Mesodermal cell (in vitro differentiated cells): ENCODE results near the gene PRR5L.

Experiments used
- H3K27ac ChIP-seq: 2 replicates; pipeline ENCODE4 v1.7.0; 2013; ENCODE audit warnings: mild to moderate bottlenecking, low read depth, low read length, moderate library complexity; ENCODE audit not compliant: severe bottlenecking
- H3K36me3 ChIP-seq: 2 replicates; pipeline ENCODE4 v1.7.1; 2013; ENCODE audit warnings: mild to moderate bottlenecking, low read length, moderate library complexity; ENCODE audit not compliant: control insufficient read depth, insufficient read depth
- H3K4me1 ChIP-seq: one replicate; pipeline ENCODE4 v1.7.1; 2013; ENCODE audit warnings: mild to moderate bottlenecking, low read length; ENCODE audit not compliant: insufficient read depth, control insufficient read depth, poor library complexity, severe bottlenecking
- H3K4me3 ChIP-seq: 2 replicates; pipeline ENCODE4 v1.7.0; 2013; ENCODE audit warnings: low read length, control low read depth, mild to moderate bottlenecking; ENCODE audit not compliant: insufficient read depth, poor library complexity, severe bottlenecking; ENCODE audit errors: extremely low read depth
- H3K9me3 ChIP-seq: 2 replicates; pipeline ENCODE4 v1.7.1; 2013; ENCODE audit warnings: mild to moderate bottlenecking, low read length, moderate library complexity; ENCODE audit not compliant: control insufficient read depth
- WGBS, 2 experiments: methylation state at CpG; one replicate each; pipeline ENCODE4 v1.1.5; 2013; ENCODE audit warnings: missing lambda C conversion rate in 2 of 2; ENCODE audit not compliant: insufficient coverage in 2 of 2; 5-methylcytosine and 5-hydroxymethylcytosine counted together

PRR5L gene

DNA sequence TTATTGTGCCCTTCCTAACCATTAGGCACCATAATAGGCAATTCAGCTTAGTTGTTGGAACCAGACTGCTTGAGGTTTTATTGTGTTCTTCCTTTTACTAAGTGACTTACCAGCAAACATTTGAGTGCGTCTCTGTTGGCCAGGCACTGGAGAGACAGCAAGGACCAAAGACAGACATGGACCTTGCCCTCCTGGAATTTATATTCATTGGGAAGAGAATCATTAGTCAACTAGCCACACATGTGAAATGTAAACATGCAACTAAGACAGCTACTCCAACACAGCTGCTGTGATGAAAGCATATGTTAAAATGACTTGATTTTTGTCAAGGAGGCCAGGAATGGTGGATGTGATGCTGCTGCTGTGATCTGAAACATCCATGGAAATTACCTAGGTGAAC is 107.6 kb downstream of the PRR5L start:
- Histone ChIP-seq H3K4me3 (no peak overlapping the region), H3K27ac (no peak overlapping the region), H3K4me1 (peaks cover 9% of the 10 kb centered on the region), H3K9me3 (no peaks in the 10 kb centered on the region), H3K36me3 (peaks cover 81% of the 10 kb centered on the region)
- WGBS, 2 experiments = 80% methylated on average over 1 of the region's 1 CpG; no CpG with 5 or more reads in 1 of the 2 experiments

DNA sequence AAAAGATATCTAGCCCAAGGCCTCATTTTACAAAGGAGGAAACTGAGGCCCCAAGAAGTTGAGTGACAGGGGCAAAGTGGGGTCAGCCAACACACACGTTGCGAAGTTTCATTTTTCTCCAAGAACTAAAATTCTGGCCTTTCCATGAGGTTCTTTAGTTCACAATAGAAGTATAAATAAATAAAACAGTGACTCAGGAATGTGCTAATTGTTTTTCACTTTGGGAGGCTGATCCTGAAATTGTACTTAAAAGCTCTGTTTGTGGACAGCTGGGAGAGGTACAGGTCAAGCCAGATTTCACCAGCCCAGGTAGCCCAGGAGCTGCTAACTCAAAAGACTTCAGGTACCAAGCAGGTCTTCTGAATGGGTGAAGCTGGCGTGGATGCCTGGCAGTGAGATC is 108.7 kb downstream of the PRR5L start:
- Histone ChIP-seq H3K36me3 (peaks cover 78% of the 10 kb centered on the region), H3K9me3 (no peaks in the 10 kb centered on the region), H3K4me1 (peaks cover 21% of the 10 kb centered on the region), H3K4me3 (no peak overlapping the region), H3K27ac (no peak overlapping the region)
- 100% methylated on average over 1 of the region's 3 CpGs; no CpG with 5 or more reads in 1 of the 2 experiments for WGBS, 2 experiments

DNA sequence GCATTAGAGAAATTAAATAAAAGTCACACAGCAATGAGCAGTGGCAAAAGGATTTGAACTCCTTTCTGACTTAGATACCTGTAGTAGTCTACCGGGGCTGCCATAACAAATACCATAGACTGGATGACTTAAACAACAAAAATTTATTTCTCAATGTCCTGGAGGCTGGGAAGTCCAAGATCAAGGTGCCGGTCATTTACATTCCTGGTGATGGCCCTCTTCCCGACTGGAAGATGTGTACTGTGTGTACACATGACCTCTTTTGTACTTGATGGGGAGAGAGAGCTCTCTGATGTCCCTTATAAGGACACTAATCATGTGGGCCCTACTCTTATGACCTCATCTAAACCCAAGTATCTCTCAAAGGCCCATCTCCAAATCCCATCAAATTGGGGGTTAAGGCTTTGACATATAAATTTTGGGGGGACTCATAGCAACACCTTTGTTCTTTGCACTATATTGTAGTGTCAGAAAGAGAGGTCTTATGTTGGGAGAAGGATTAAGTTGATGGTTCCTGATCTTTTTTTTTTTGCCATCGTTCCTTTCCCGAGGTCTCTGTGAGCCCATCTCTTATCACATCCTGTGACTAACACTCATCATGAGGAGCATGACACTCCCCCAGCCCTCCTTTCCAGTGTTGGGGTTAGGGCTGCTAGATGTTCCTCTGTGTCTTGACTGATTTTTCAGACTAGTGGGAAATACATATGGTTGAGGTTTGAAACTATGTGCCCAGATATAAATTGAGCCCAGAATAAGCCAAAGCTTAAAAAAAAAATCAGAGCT is 109.7 kb downstream of the PRR5L start:
- no peak overlapping the region for H3K27ac ChIP-seq
- WGBS, 2 experiments = 93% methylated on average over 2 of the region's 5 CpGs; no CpG with 5 or more reads in 1 of the 2 experiments

DNA sequence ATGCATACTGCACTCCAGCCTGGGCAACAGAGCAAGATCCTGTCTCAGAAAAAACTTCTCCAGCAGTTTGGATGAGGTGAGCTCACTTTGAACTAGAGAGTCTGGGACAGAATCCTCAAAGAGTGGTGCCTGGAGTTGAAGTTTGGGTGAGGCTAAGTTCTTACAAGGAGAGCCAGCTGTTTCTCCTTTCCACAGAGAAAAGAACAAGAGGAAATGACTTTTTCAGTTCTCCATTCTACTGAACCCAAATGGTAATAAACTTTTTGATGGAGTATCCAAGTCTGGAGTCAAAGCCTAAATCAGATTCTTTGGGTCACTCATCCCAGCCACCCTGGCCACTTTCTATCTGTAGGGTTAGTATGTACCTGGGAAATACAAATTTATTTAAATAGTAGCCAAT is 111.3 kb downstream of the PRR5L start:
- Histone ChIP-seq H3K36me3 (peaks cover 85% of the 10 kb centered on the region), H3K4me1 (peaks cover 31% of the 10 kb centered on the region), H3K4me3 (no peak overlapping the region), H3K9me3 (no peaks in the 10 kb centered on the region), H3K27ac (no peak overlapping the region)

More for the DNA sequence above, 109.7 kb downstream of the PRR5L start:
- H3K4me3 ChIP-seq = no peak overlapping the region
- H3K9me3 ChIP-seq = no peaks in the 10 kb centered on the region
- peaks cover 80% of the 10 kb centered on the region for H3K36me3 ChIP-seq
- H3K4me1 ChIP-seq = peaks cover 23% of the 10 kb centered on the region

DNA sequence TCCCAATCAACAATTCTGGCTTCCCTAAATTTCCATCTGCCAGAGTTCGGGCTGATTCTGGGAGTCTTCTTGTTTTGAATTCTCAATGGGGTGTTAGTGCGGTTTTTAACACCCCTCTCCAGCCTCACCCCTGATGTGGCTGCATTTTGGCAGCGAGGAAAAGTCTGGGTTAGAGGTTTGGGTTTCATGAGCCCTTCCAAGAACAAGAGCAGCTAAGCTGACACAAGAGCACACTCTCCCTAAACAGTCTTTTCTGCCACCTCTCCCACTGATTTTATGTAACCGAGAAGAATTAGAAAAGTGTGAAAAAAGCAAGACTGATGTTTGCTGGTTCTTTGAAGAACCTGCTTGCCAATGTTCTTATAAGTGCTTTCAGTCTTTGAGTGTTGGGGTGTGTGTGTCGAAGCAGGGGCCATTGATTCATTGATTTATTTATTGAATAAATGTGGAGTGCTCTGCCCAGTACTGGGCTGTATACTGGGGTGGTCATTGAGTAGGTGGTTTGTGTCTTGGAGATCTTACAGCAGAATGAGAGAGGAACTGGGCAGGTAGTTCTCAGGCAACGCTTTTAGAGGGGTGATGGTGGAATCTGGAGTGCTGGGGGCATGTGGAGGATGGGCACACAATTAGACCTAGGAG is 112.5 kb downstream of the PRR5L start:
- H3K4me1 ChIP-seq = peaks cover 29% of the 10 kb centered on the region
- H3K4me3 ChIP-seq = no peak overlapping the region
- H3K9me3 ChIP-seq = no peaks in the 10 kb centered on the region
- H3K36me3 ChIP-seq = peaks cover 87% of the 10 kb centered on the region
- peak overlapping the region; percentile 69 for H3K27ac ChIP-seq
- WGBS, 2 experiments = 83 to 100% methylated on average over 2 to 4 of the region's 6 CpGs

DNA sequence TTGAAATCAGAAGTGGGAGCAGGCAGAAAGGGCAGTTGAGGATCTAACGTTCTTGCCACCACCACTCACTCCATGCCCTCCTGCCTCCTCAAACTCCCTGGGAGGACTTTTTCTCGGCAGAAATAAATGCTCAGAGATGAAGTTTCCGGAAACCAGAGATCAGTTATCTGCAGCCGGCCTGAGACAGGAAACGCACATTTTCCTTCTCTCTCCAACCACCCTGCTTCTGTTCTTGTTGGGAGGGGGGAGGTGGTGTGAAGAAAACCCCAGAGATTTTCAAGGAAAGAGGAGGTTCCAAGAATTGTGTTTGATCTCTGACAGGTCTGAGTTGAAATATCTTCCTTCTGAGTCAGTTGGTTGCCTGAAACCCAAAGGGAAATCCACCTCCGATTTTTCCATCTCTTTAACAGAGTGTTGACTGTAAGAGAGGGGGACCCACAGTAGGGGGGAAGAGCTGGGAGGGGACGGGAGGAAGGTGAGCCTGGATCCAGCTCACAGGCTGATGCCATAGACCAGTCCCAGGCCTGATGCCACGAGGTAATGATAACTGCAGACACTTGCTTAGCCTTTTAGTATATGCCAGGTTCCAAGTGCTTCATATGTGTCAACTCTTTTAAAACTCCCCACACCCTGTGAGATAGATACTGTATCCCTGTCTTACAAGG is 113.2 kb downstream of the PRR5L start:
- no peaks in the 10 kb centered on the region for H3K9me3 ChIP-seq
- peak overlapping the region; percentile 69 for H3K27ac ChIP-seq
- H3K36me3 ChIP-seq = peaks cover 80% of the 10 kb centered on the region
- peaks cover 29% of the 10 kb centered on the region for H3K4me1 ChIP-seq
- WGBS, 2 experiments = 83 to 87% methylated on average over 1 to 3 of the region's 8 CpGs
- H3K4me3 ChIP-seq = no peak overlapping the region

DNA sequence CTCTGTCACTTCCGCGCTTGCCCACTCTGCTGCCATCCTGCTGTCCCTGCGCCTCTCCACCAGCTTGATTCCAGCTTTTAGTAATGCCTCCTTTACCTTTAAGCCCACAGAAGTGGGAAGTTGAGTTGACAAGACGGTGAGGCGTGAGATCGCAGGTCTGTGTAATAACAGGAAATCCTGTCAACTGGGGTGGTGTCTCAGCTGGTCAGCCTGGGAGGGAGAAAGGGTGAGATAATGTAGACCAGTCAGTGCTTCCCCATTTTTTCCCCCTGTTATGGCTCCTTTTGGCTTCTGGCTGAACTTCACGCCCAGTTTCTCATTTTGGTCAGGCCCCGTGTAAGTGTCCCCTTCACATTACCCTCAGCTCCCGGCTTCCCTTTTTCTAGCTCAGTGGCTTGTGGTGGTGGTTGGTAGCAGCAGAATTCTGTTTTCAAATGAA is 115.1 kb downstream of the PRR5L start:
- Histone ChIP-seq H3K4me3 (no peak overlapping the region), H3K4me1 (peaks cover 29% of the 10 kb centered on the region), H3K9me3 (no peaks in the 10 kb centered on the region), H3K36me3 (peaks cover 62% of the 10 kb centered on the region), H3K27ac (no peak overlapping the region)
- WGBS, 2 experiments = 97 to 100% methylated on average over 3 to 6 of the region's 9 CpGs

DNA sequence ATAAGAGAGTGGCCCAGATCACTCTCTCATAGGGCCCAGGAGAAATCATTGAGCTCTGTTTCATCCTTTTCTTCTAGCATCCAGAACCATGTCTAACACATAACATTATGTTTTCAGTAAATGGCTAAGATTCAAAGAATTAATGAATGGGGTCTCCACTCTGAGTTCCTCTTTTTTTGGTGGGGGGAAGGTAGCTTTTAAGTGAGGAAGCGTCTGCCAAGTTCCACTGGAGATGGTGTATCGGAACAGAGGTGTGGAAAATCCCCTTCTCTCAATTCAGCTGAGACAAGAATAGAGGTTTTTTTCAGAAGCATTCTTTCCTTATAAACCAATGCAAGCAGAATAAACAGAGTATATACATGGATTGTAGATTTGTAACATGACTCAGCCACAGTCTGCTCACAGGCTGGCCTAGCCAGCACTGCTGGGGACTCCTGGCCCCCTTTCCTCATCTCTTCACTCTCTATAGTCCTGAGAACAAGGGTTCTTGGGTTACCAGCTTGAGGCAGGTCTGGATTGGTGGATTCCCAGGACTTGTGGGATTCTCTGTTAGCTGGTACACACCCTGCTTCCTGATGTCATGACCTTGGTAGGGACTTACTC is 116.8 kb downstream of the PRR5L start:
- WGBS, 2 experiments = no CpG with 5 or more reads among the region's 2 CpGs
- Histone ChIP-seq H3K27ac (no peak overlapping the region), H3K9me3 (no peaks in the 10 kb centered on the region), H3K4me3 (no peak overlapping the region), H3K36me3 (peaks cover 56% of the 10 kb centered on the region), H3K4me1 (peaks cover 29% of the 10 kb centered on the region)

DNA sequence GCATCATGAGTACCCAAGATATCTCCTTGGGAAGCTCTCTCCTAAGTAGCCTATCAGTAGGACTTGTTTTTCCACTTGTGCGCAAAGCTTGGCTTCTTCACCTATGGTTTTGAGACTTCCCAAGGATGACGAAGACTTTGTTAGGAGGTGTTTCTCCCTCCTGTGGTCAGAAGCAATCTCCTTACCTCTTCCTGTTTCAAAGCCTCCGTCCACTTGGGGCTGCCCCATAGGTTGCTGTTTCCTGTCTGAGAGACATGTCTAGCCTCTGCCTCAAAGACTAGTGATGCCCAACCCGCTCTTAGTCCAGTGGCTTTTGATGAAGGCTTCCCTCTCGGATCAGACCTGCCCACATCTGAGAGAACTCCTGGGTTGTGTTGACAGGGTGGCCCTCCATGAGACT is 121.1 kb downstream of the PRR5L start:
- Histone ChIP-seq H3K9me3 (no peaks in the 10 kb centered on the region), H3K36me3 (peaks cover 47% of the 10 kb centered on the region), H3K4me1 (peaks cover 20% of the 10 kb centered on the region), H3K27ac (no peak overlapping the region), H3K4me3 (no peak overlapping the region)
- WGBS, 2 experiments = 43 to 96% methylated on average over 2 to 3 of the region's 5 CpGs

DNA sequence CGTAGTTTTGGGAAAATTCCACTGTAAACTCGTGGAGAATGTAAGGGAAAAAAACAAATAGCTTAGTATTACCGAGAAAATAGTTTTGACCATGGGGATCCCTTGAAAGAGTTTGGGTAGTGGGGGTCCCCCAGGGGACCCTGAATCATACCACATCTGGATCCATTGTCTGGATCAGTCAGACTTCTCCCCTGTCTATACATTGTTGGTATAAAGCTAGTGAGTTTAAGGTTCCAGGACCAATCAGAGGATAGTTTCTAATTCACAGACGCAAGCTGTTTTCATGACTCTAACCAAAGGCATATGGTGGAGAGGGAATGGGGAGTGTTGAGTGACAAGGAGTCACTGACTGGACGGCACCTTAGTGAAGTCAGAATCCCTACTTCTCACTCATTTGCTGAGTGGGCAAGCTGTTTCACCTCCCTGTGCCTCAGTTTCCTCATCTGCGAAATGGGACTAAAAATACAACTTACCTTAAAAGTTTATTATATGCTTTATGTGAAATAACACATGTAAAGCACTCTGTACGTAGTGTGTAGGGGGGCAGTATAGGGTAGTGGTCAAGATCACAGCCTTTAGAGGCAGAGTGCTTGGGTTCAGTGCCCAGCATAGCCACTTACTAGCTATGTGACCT is 123.8 kb downstream of the PRR5L start:
- H3K27ac ChIP-seq = no peak overlapping the region
- no peak overlapping the region for H3K4me3 ChIP-seq
- H3K9me3 ChIP-seq = no peaks in the 10 kb centered on the region
- WGBS, 2 experiments = 95 to 100% methylated on average over 3 to 4 of the region's 7 CpGs
- H3K4me1 ChIP-seq = peaks cover 20% of the 10 kb centered on the region
- peaks cover 59% of the 10 kb centered on the region for H3K36me3 ChIP-seq
